Common myeloid progenitor, CD34-positive (primary cell): ENCODE results near the gene CCDC127.

Experiments used
- CTCF ChIA-PET: fragments of 350-600 bp; sonication (Branson Sonifier 250); formaldehyde crosslinking; loops from one replicate; lab custom pipeline; 2021; ENCODE audit warnings: antibody characterized with exemption; lab: Charles Lee
- POLR2A ChIA-PET: fragments of 350-600 bp; sonication (Branson Sonifier 250); formaldehyde crosslinking; loops from one replicate; lab custom pipeline; 2021; ENCODE audit warnings: antibody characterized with exemption; lab: Charles Lee
- DNase-seq, 3 donors: peaks; one replicate each; pipeline versions ENCODE4 v3.0.0 to v3.0.0-alpha.2; 2013
- H3K27ac ChIP-seq, 2 experiments: 1 replicate in 1 of 2; 2 replicates in 1 of 2; pipeline ENCODE4 v1.7.0; 2013; ENCODE audit warnings: inconsistent platforms in 2 of 2, low read length in 2 of 2, mild to moderate bottlenecking in 2 of 2, low read depth in 1 of 2, moderate library complexity in 1 of 2; ENCODE audit not compliant: severe bottlenecking in 2 of 2, insufficient read depth in 1 of 2, poor library complexity in 1 of 2
- H3K27me3 ChIP-seq, 5 experiments: replicated peaks in 2 of 5; 1 replicate in 3 of 5; 2 replicates in 2 of 5; pipeline versions ENCODE4 v1.6.1 to v1.7.0; 2013; ENCODE audit warnings: low read length in 4 of 5, mild to moderate bottlenecking in 2 of 5, moderate library complexity in 2 of 5, inconsistent platforms in 1 of 5; ENCODE audit not compliant: insufficient read depth in 5 of 5, control insufficient read depth in 4 of 5
- H3K36me3 ChIP-seq, 4 experiments: 1 replicate in 2 of 4; 2 replicates in 2 of 4; pipeline versions ENCODE4 v1.6.1 to v1.7.0; 2013; ENCODE audit warnings: low read length in 3 of 4, control low read depth in 1 of 4, mild to moderate bottlenecking in 1 of 4; ENCODE audit not compliant: control insufficient read depth in 4 of 4, insufficient read depth in 4 of 4
- H3K4me1 ChIP-seq, 4 experiments: 1 replicate in 3 of 4; 2 replicates in 1 of 4; pipeline versions ENCODE4 v1.6.1 to v1.7.1; 2013; ENCODE audit warnings: low read length in 3 of 4, mild to moderate bottlenecking in 3 of 4, control low read depth in 1 of 4, inconsistent platforms in 1 of 4, moderate library complexity in 1 of 4; ENCODE audit not compliant: control insufficient read depth in 4 of 4, insufficient read depth in 4 of 4; ENCODE audit errors: control extremely low read depth in 1 of 4
- H3K4me3 ChIP-seq, 7 experiments: 1 replicate in 4 of 7; 2 replicates in 3 of 7; pipeline versions ENCODE4 v1.5.1 to v1.7.0; 2013; ENCODE audit warnings: mild to moderate bottlenecking in 7 of 7, low read length in 6 of 7, moderate library complexity in 6 of 7, inconsistent platforms in 2 of 7, low read depth in 2 of 7, control low read depth in 1 of 7; ENCODE audit not compliant: insufficient read depth in 4 of 7, control insufficient read depth in 1 of 7; ENCODE audit errors: extremely low read depth in 1 of 7
- H3K9me3 ChIP-seq, 5 experiments: 1 replicate in 4 of 5; 2 replicates in 1 of 5; pipeline versions ENCODE4 v1.6.1 to v1.7.1; 2013; ENCODE audit warnings: low read length in 4 of 5, mild to moderate bottlenecking in 2 of 5, inconsistent platforms in 1 of 5, low read depth in 1 of 5, moderate library complexity in 1 of 5; ENCODE audit not compliant: control insufficient read depth in 4 of 5, insufficient read depth in 2 of 5; ENCODE audit errors: control extremely low read depth in 1 of 5
- WGBS: methylation state at CpG from one replicate; pipeline ENCODE4 v1.1.5; 2013; ENCODE audit not compliant: insufficient coverage; 5-methylcytosine and 5-hydroxymethylcytosine counted together

The CCDC127 gene

GRCh38 chr5:176296-176823 is 41.6 kb downstream of the CCDC127 start:
- no peak overlapping the region for H3K4me3 ChIP-seq
- H3K27me3 ChIP-seq: peaks cover 0 to 7% (median 0%) of the 10 kb centered on the region in 5 experiments
- CTCF ChIA-PET: no interaction called here
- WGBS: 93% methylated on average over 11 of the region's 11 CpGs
- H3K27ac ChIP-seq: no peak overlapping the region
- H3K4me1 ChIP-seq: no peaks in the 10 kb centered on the region
- H3K36me3 ChIP-seq: no peaks in the 10 kb centered on the region
- POLR2A ChIA-PET: no interaction called here
- no peak for DNase-seq
- no peaks in the 10 kb centered on the region for H3K9me3 ChIP-seq

GRCh38 chr5:174876-175465 is 43.0 kb downstream of the CCDC127 start:
- Histone ChIP-seq H3K9me3 (no peaks in the 10 kb centered on the region), H3K27ac (no peak overlapping the region), H3K4me3 (no peak overlapping the region), H3K36me3 (no peaks in the 10 kb centered on the region), H3K27me3 (peaks cover 0 to 4% (median 0%) of the 10 kb centered on the region in 5 experiments), H3K4me1 (no peaks in the 10 kb centered on the region)
- WGBS: 96% methylated on average over 16 of the region's 16 CpGs
- no peak for DNase-seq
- POLR2A ChIA-PET: no interaction called here
- CTCF ChIA-PET: interaction anchor here (1.2 kb wide), 1 partner anchor 19 kb away, joined by 3 read pairs; no protein-coding TSS in a partner anchor

GRCh38 chr5:174291-174600 is 43.7 kb downstream of the CCDC127 start:
- Histone ChIP-seq H3K27ac (no peak overlapping the region), H3K36me3 (no peaks in the 10 kb centered on the region), H3K27me3 (peaks cover 0 to 2% (median 0%) of the 10 kb centered on the region in 5 experiments), H3K9me3 (no peaks in the 10 kb centered on the region), H3K4me1 (peaks cover 0 to 3% (median 0%) of the 10 kb centered on the region in 4 experiments), H3K4me3 (no peak overlapping the region)
- CTCF ChIA-PET: interaction anchor here (1.2 kb wide), 1 partner anchor 18 kb away, joined by 3 read pairs; no protein-coding TSS in a partner anchor
- WGBS: 100% methylated on average over 3 of the region's 5 CpGs
- POLR2A ChIA-PET: no interaction called here
- DNase-seq: no peak

- 94% methylated on average over 16 of the region's 22 CpGs for WGBS
- CTCF ChIA-PET: no interaction called here
- POLR2A ChIA-PET: no interaction called here
- Histone ChIP-seq H3K27me3 (peaks cover 0 to 2% (median 0%) of the 10 kb centered on the region in 5 experiments), H3K9me3 (no peaks in the 10 kb centered on the region), H3K4me3 (no peak overlapping the region), H3K27ac (no peak overlapping the region), H3K36me3 (no peaks in the 10 kb centered on the region), H3K4me1 (peaks cover 0 to 3% (median 0%) of the 10 kb centered on the region in 4 experiments)
- DNase-seq: no peak
Observed at GRCh38 chr5:173392-174290, 44.3 kb downstream of the CCDC127 start.

- no peak for DNase-seq
- no peak overlapping the region for H3K4me3 ChIP-seq
- ChIA-PET CTCF (interaction anchor here (1.6 kb wide), 1 partner anchor 19 kb away, joined by 4 read pairs; no protein-coding TSS in a partner anchor), POLR2A (no interaction called here)
- H3K36me3 ChIP-seq: no peaks in the 10 kb centered on the region
- H3K4me1 ChIP-seq: peaks cover 0 to 3% (median 0%) of the 10 kb centered on the region in 4 experiments
- 82% methylated on average over 15 of the region's 17 CpGs for WGBS
- no peak overlapping the region for H3K27ac ChIP-seq
- no peaks in the 10 kb centered on the region for H3K9me3 ChIP-seq
- no peaks in the 10 kb centered on the region for H3K27me3 ChIP-seq
Observed at GRCh38 chr5:172841-173251, 45.1 kb downstream of the CCDC127 start.

- Histone ChIP-seq H3K4me1 (peaks cover 0 to 3% (median 0%) of the 10 kb centered on the region in 4 experiments), H3K4me3 (no peak overlapping the region), H3K36me3 (no peaks in the 10 kb centered on the region), H3K27me3 (no peaks in the 10 kb centered on the region), H3K27ac (no peak overlapping the region), H3K9me3 (no peaks in the 10 kb centered on the region)
- ChIA-PET CTCF (interaction anchor here (1.6 kb wide), 1 partner anchor 19 kb away, joined by 4 read pairs; no protein-coding TSS in a partner anchor), POLR2A (no interaction called here)
- DNase-seq: no peak
- 98% methylated on average over 11 of the region's 13 CpGs for WGBS
Observed at GRCh38 chr5:172421-172820, 45.5 kb downstream of the CCDC127 start.
